Heart left ventricle (tissue), 16 donors: ENCODE results near the gene CCT3. TPM values are rescaled to one million over a fixed set of nuclear protein-coding genes. Genes with fewer than 3 reads are reported as not detected.
A peak's percentile ranks its signal among the peaks of the same experiment; 100 is the strongest.
"Not testable (repeated sequence)": the region's sequence is repeated elsewhere in the genome, so short reads cannot be mapped to it uniquely, and the experiment has no call there.

ENCODE experiments used
- ATAC-seq, 4 donors: fragments of 200-7000 bp; cut with Tn5 transposase; one replicate each; pipeline ENCODE4 v1.9.1; 2020 to 2022; ENCODE audit warnings: moderate library complexity in 4 of 4, mild to moderate bottlenecking in 3 of 4, moderate number of reproducible peaks in 1 of 4
- DNase-seq, 5 donors: peaks; one replicate each; pipeline ENCODE4 v3.0.0-alpha.2; 2020
- H3K27ac ChIP-seq, 12 donors: fragments of 200-600 bp; sonication (generic) in 4 of 12; one replicate each; pipeline versions ENCODE4 v1.5.0 to v1.8.0; 2016 to 2022; ENCODE audit warnings: mild to moderate bottlenecking in 2 of 12
- H3K27me3 ChIP-seq, 9 donors: fragments of 200-600 bp; sonication (generic) in 2 of 9; one replicate each; pipeline versions ENCODE4 v1.5.1 to v1.8.0; 2016 to 2022; ENCODE audit warnings: mild to moderate bottlenecking in 3 of 9
- H3K36me3 ChIP-seq, 9 donors: fragments of 200-600 bp; sonication (generic) in 2 of 9; one replicate each; pipeline versions ENCODE4 v1.5.0 to v1.8.0; 2018 to 2022; ENCODE audit warnings: mild to moderate bottlenecking in 2 of 9
- H3K4me1 ChIP-seq, 12 donors: fragments of 200-600 bp; sonication (generic) in 4 of 12; one replicate each; pipeline versions ENCODE4 v1.5.0 to v1.8.0; 2016 to 2022; ENCODE audit warnings: mild to moderate bottlenecking in 3 of 12
- H3K4me3 ChIP-seq, 12 donors: fragments of 200-600 bp; sonication (generic) in 4 of 12; one replicate each; pipeline versions ENCODE4 v1.5.0 to v1.8.0; 2017 to 2022; ENCODE audit warnings: mild to moderate bottlenecking in 9 of 12, moderate library complexity in 4 of 12
- H3K9me3 ChIP-seq, 12 donors: fragments of 200-600 bp; sonication (generic) in 4 of 12; one replicate each; pipeline versions ENCODE4 v1.5.0 to v1.8.0; 2016 to 2022; ENCODE audit warnings: mild to moderate bottlenecking in 1 of 12
- POLR2A ChIP-seq, 2 donors: fragments of 450-650 bp; IDR thresholded peaks; one replicate each; pipeline ENCODE4 v1.6.1; 2017; ENCODE audit warnings: antibody characterized with exemption in 2 of 2, mild to moderate bottlenecking in 2 of 2, moderate library complexity in 2 of 2
- WGBS, 4 donors: extraction: QIAGEN DNeasy Blood & Tissue Kit in 2 of 4; methylation state at CpG; one replicate each; pipeline versions ENCODE4 v1.1.5 to v1.1.7; 2013 to 2018; 5-methylcytosine and 5-hydroxymethylcytosine counted together
- intact Hi-C, 10 donors: fragments of 100-400 bp; cut with DNase I; formaldehyde crosslinking; loops; one replicate each; pipeline versions ENCODE4 v1.11.1 to v1.14.2; 2022
- polyA plus RNA-seq, 2 donors: library from polyadenylated mRNA; stranded (reverse); fragments of 200-250 nt; gene quantifications; one replicate each; pipeline ENCODE4 v1.2.3, GENCODE V29; 2013
- total RNA-seq, 9 donors: library from RNA; depleted of rRNA in 2 of 9; stranded (reverse); fragments of >200 nt in 2 of 9; fragmentation: NEBNext Ultra II Directional in 3 of 9; extraction: Animal tissue kit (Norgen Biotek cat#: 25700) in 3 of 9; gene quantifications; one replicate each; pipeline versions ENCODE4 v1.1.0 to v1.2.4, GENCODE V29; 2016 to 2023
- TF ChIP-seq, protein P1 (sequence below), 12 donors: fragments of 200-600 bp; sonication (generic) in 4 of 12; IDR thresholded peaks; one replicate each; pipeline versions ENCODE4 v1.5.0 to v1.8.0; 2018 to 2022; ENCODE audit warnings: antibody characterized with exemption in 12 of 12, mild to moderate bottlenecking in 5 of 12
- donor health status: ischemic (EF 13 %, LVEDD 7.1; RV severe dilation, severe dysfunction).
- donor health status: healthy with polysubstance abuse.
- donor health status: DM: no; HTN: yes; CAD: no.
- donor health status: DM: no; HTN: no; CAD: no.
- donor health status: ischemic (EF 25% LVEDD 6.9; RV normal size, moderate dysfunction).
- donor health status: ischemic (EF 25% LVEDD 5.7; RV mildly dilated, moderate dysfunction).
- donor health status: healthy.
- donor health status: DM: yes; HTN: yes; CAD: no.
- donor health status: ischemic (EF 35%, LVEDD 5.7; RV mildly dilated, moderate dysfunction).
- donor health status: nonischemic (EF 11% LVEDD 7.7; RV severe dilation, severe dysfunction).
- donor health status: DM: yes; HTN: yes; CAD: no.
- donor health status: PGD.
- donor health status: ischemic (EF 29% LVEDD 5.4; RV normal size, mild dysfunction).
- donor health status: nonischemic (EF 23%, LVEDD 6.1; RV moderate dilation, normal function).

CCT3 gene
- total and polyA plus RNA-seq, 11 donors, result 83.1 to 246 (median 143) TPM

DNA sequence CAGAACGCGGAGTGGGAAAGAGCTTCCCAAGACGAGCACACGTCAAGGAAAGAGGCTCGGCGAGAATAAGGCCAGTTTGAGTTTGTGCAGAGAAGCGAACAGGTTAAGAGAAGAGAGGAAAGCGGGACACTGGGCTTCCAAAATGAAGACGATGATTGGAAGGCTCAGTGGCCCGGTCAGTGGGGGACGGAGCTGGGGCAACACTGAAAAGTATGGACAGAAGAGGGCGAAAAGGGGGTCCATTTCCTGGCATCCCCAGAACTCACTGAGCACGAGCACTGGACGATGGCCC, 258 bp downstream of the CCT3 start:
- 0 to 1% (median 0%) methylated on average over 14 of the region's 14 CpGs for WGBS, 4 donors
- H3K36me3 ChIP-seq, result peaks cover 0 to 30% (median 29%) of the 10 kb centered on the region in 9 donors
- peaks cover 6 to 25% (median 20%) of the 10 kb centered on the region in 12 donors for H3K4me1 ChIP-seq
- TF ChIP-seq, protein P1, sequence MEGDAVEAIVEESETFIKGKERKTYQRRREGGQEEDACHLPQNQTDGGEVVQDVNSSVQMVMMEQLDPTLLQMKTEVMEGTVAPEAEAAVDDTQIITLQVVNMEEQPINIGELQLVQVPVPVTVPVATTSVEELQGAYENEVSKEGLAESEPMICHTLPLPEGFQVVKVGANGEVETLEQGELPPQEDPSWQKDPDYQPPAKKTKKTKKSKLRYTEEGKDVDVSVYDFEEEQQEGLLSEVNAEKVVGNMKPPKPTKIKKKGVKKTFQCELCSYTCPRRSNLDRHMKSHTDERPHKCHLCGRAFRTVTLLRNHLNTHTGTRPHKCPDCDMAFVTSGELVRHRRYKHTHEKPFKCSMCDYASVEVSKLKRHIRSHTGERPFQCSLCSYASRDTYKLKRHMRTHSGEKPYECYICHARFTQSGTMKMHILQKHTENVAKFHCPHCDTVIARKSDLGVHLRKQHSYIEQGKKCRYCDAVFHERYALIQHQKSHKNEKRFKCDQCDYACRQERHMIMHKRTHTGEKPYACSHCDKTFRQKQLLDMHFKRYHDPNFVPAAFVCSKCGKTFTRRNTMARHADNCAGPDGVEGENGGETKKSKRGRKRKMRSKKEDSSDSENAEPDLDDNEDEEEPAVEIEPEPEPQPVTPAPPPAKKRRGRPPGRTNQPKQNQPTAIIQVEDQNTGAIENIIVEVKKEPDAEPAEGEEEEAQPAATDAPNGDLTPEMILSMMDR (IDR thresholded peaks at IDR 0.05), result no peak
- no peak for TF ChIP-seq POLR2A (IDR thresholded peaks at IDR 0.05)
- H3K4me3 ChIP-seq, result peak overlapping the region; percentile 46 to 98 (median 73)
- no peaks in the 10 kb centered on the region for H3K9me3 ChIP-seq
- H3K27me3 ChIP-seq, result no peaks in the 10 kb centered on the region
- peak overlapping the region; percentile 38 to 96 (median 85) for H3K27ac ChIP-seq
- ATAC-seq (peak in 3 of 4 donors; percentile 7 to 30 (median 16)), DNase-seq (no peak)
- intact Hi-C loops, result loop anchor here in 2 of 10 donors (1.0 to 2.0 kb wide), 2 partner anchors 55 kb away; partner anchors contain the start of gene SMG5 (in 1 of the 2)

DNA sequence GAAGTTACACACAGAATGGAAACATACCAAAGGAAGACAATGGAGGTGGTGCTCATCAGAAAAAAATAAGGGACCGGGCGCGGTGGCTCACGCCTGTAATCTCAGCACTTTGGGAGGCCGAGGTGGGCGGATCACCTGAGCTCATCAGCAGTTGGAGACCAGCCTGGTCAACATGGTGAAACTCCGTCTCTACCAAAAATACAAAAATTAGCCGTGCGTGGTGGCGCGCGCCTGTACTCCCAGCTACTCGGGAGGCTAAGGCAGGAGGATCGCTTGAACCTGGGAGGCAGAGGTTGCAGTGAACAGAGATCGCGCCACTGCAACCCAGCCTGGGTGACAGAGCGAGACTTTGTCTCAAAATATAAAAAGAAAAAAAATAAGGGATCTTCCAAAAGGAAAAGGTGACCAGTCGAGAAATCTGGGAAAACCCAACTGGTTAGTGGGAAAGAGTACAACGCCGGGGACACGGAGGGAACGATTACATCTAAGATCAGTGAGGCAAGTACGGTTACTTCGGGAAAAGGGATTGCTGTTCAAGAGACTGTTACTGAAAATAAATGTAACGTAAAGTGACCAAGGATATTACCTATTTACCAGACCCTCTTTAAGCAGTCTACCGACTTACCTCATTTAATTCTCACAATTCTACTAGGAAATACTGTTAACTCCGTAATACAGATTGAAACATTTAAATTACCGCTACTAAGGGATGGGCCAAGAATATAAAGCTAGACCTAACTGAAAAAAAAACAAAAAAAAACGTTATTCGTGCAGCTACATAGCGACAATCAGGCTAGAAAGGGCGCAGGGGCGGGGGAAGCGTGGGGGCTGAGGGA, 822 bp downstream of the CCT3 start:
- DNase-seq (no peak), ATAC-seq (no peak)
- Histone ChIP-seq H3K9me3 (no peaks in the 10 kb centered on the region), H3K4me1 (peaks cover 6 to 25% (median 20%) of the 10 kb centered on the region in 12 donors), H3K27ac (peak overlapping the region; percentile 38 to 96 (median 85)), H3K36me3 (peaks cover 0 to 36% (median 35%) of the 10 kb centered on the region in 9 donors), H3K4me3 (peak overlapping the region; percentile 46 to 98 (median 73)), H3K27me3 (no peaks in the 10 kb centered on the region)
- 33 to 41% (median 36%) methylated on average over 34 of the region's 34 CpGs for WGBS, 4 donors
- intact Hi-C loops, result no loop called here
- no peak for TF ChIP-seq POLR2A (IDR thresholded peaks at IDR 0.05)
- TF ChIP-seq, protein P1 (IDR thresholded peaks at IDR 0.05), result no peak

DNA sequence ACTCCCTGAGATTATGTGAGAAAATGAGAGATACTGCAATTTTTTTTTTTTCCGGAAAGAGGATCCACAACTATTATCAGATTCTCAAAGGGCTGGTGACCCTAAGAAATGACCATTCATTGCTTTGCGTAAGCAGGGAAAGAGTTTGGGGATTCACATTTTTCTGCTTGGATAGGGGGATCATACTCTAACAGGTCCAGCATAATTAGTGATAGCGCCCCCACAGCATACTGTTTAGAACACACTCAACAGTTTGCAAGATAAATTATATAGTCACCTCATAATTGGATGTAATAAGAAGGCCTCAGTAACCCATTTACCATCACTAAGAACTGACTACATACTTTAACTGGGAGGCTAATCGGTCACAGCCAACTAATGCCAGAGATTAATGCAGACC, 1.9 kb downstream of the CCT3 start:
- DNase-seq (no peak), ATAC-seq (no peak)
- Histone ChIP-seq H3K4me3 (peak overlapping the region in 5 of 12 donors; percentile 66 to 96 (median 76)), H3K27me3 (no peaks in the 10 kb centered on the region), H3K4me1 (peaks cover 6 to 25% (median 20%) of the 10 kb centered on the region in 12 donors), H3K27ac (no peak overlapping the region), H3K9me3 (no peaks in the 10 kb centered on the region), H3K36me3 (peaks cover 2 to 46% (median 45%) of the 10 kb centered on the region in 9 donors)
- no peak for TF ChIP-seq POLR2A (IDR thresholded peaks at IDR 0.05)
- TF ChIP-seq, protein P1 (IDR thresholded peaks at IDR 0.05), result no peak
- WGBS, 4 donors, result 79 to 84% (median 82%) methylated on average over 4 of the region's 4 CpGs
- intact Hi-C loops, result no loop called here

DNA sequence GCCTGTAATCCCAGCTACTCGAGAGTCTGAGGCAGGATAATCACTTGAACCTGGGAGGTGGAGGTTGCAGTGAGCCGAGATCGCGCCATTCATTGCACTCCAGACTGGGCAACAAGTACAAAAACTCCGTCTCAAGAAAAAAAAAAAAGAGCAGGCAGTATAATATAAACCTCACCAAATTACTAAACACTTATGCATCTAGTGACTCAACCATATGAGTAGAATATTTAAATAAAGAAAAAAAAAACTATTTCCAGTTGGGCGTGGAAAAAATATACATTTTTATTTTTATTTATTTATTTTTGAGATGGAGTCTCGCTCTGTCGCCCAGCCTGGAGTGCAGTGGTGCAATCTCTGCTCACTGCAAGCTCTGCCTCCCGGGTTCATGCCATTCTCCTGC, 14.9 kb downstream of the CCT3 start:
- intact Hi-C loops, DNase-seq, H3K27me3 ChIP-seq: not testable (repeated sequence)

More for the DNA sequence above, 14.9 kb downstream of the CCT3 start:
- H3K4me3 ChIP-seq, H3K4me1 ChIP-seq, ATAC-seq, H3K27ac ChIP-seq, H3K9me3 ChIP-seq: not testable (repeated sequence)
- peaks cover 8 to 89% (median 85%) of the 10 kb centered on the region in 9 donors for H3K36me3 ChIP-seq
- WGBS, 4 donors, result 92 to 98% (median 95%) methylated on average over 9 of the region's 9 CpGs
